ENCODE results near the gene KRT80.

DNA sequence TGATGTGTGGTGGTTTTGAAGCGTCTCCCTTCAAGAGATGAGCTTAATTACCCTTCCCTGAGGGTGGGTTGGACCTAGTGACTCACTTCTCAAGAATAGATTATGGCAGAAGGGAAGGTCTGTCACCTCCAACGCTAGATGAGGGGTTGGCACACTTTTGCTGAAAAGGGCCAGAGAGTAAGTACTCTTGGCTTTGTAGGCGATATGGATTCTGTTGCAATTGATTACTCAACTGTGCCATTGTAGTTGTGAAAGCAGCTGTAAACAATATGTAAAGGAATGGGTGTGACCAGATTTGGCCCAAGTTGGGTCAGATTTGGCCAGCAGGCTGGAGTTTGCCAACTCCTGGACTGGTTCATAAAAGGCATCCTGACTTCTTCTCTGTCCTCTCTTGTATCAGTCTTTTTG lies 59.1 kb downstream of the KRT80 start:
- TF ChIP-seq TCF7L2 (IDR thresholded peaks at IDR 0.05; ENCODE audit: low read depth, low read length) (no peak), POLR2AphosphoS5 (IDR thresholded peaks at IDR 0.05; ENCODE audit: low read depth, low read length) (no peak)

Measured in Panc1 (cell line).